Naive thymus-derived CD4-positive, alpha-beta T cell (primary cell): ENCODE measurements around the gene WDR31. TPM values are rescaled to one million over a fixed set of nuclear protein-coding genes. Genes with fewer than 3 reads are reported as not detected.

ENCODE experiments used
- ATAC-seq: fragments of 150-1000 bp; cut with Tn5 transposase; 2 replicates; pipeline ENCODE4 v1.10.0; 2021; ENCODE audit warnings: mild to moderate bottlenecking, moderate library complexity
- CTCF ChIA-PET: fragments of 350-600 bp; sonication (Branson Sonifier 250); formaldehyde crosslinking; loops from one replicate; lab custom pipeline; 2021; ENCODE audit warnings: antibody characterized with exemption; lab: Charles Lee
- POLR2A ChIA-PET: fragments of 350-600 bp; sonication (Branson Sonifier 250); formaldehyde crosslinking; loops from one replicate; lab custom pipeline; 2021; ENCODE audit warnings: antibody characterized with exemption, inconsistent platforms; lab: Charles Lee
- DNase-seq, 9 donors: peaks; one replicate each; pipeline versions ENCODE4 v3.0.0 to v3.0.0-alpha.2; 2020 to 2022; ENCODE audit warnings: mixed read lengths in 1 of 9
- H3K27ac ChIP-seq: one replicate; pipeline ENCODE4 v1.7.0; 2013; ENCODE audit warnings: mild to moderate bottlenecking, low read depth, low read length, moderate library complexity
- H3K27me3 ChIP-seq, 2 donors: one replicate each; pipeline ENCODE4 v1.7.0; 2013; ENCODE audit warnings: low read length in 2 of 2, mild to moderate bottlenecking in 2 of 2, moderate library complexity in 2 of 2; ENCODE audit not compliant: control insufficient read depth in 2 of 2, insufficient read depth in 2 of 2
- H3K36me3 ChIP-seq, 3 experiments: 1 replicate in 2 of 3; 2 replicates in 1 of 3; pipeline ENCODE4 v1.7.0; 2013; ENCODE audit warnings: low read length in 3 of 3, mild to moderate bottlenecking in 3 of 3, moderate library complexity in 1 of 3; ENCODE audit not compliant: insufficient read depth in 3 of 3, control insufficient read depth in 2 of 3
- H3K4me1 ChIP-seq, 2 donors: one replicate each; pipeline ENCODE4 v1.7.0; 2013; ENCODE audit warnings: low read length in 2 of 2, mild to moderate bottlenecking in 2 of 2, moderate library complexity in 1 of 2; ENCODE audit not compliant: control insufficient read depth in 2 of 2, insufficient read depth in 2 of 2
- H3K4me3 ChIP-seq: 2 replicates; pipeline ENCODE4 v1.7.0; 2013; ENCODE audit warnings: mild to moderate bottlenecking, low read length
- H3K9me3 ChIP-seq, 3 experiments: 1 replicate in 2 of 3; 2 replicates in 1 of 3; pipeline ENCODE4 v1.7.0; 2013; ENCODE audit warnings: low read length in 3 of 3; ENCODE audit not compliant: control insufficient read depth in 2 of 3
- H3K27ac Mint-ChIP-seq, 9 donors: one replicate each; pipeline ENCODE4 v1.8.0; 2020 to 2022; ENCODE audit warnings: mixed read lengths in 9 of 9, mild to moderate bottlenecking in 8 of 9, moderate library complexity in 5 of 9, inconsistent platforms in 2 of 9
- H3K27me3 Mint-ChIP-seq, 5 donors: one replicate each; pipeline ENCODE4 v1.8.0; 2021 to 2022; ENCODE audit warnings: mixed read lengths in 5 of 5, mild to moderate bottlenecking in 1 of 5
- H3K36me3 Mint-ChIP-seq, 5 donors: one replicate each; pipeline ENCODE4 v1.8.0; 2020 to 2022; ENCODE audit warnings: mixed read lengths in 5 of 5, mild to moderate bottlenecking in 3 of 5, inconsistent platforms in 1 of 5
- H3K4me1 Mint-ChIP-seq, 7 donors: one replicate each; pipeline ENCODE4 v1.8.0; 2020 to 2022; ENCODE audit warnings: mixed read lengths in 7 of 7, mild to moderate bottlenecking in 3 of 7, inconsistent platforms in 1 of 7
- H3K4me3 Mint-ChIP-seq, 10 donors: one replicate each; pipeline ENCODE4 v1.8.0; 2020 to 2022; ENCODE audit warnings: mild to moderate bottlenecking in 10 of 10, mixed read lengths in 10 of 10, moderate library complexity in 6 of 10, inconsistent platforms in 2 of 10
- H3K9me3 Mint-ChIP-seq, 11 donors: one replicate each; pipeline ENCODE4 v1.8.0; 2020 to 2022; ENCODE audit warnings: mixed read lengths in 11 of 11, mild to moderate bottlenecking in 4 of 11, inconsistent platforms in 1 of 11, moderate library complexity in 1 of 11
- intact Hi-C, 2 donors: fragments of 100-400 bp; cut with micrococcal nuclease; formaldehyde crosslinking; loops; one replicate each; pipeline ENCODE4 v1.15.1; 2023
- polyA plus RNA-seq, 2 donors: library from polyadenylated mRNA; unstranded; fragments of 300-500 nt; fragmentation: Illumina TruSeq; gene quantifications; one replicate each; pipeline ENCODE4 v1.2.3, GENCODE V29; 2021
- total RNA-seq, 6 experiments: library from RNA in 5 of 6; stranded (reverse) in 5 of 6; gene quantifications; 1 replicate in 5 of 6; 2 replicates in 1 of 6; pipeline ENCODE4 v1.2.3 and lab custom pipeline; 2021 to 2026

WDR31 gene
- total RNA-seq = 1 to 10 TPM in 4 of 5 experiments, under 1 TPM in 1; 0.27 to 1.7 (median 1.0) TPM
- polyA plus RNA-seq = under 1 TPM; 0.48 to 0.49 TPM
- 1.2 reads per million for total RNA-seq (lab: John Stamatoyannopoulos, UW)

- Mint-ChIP-seq H3K9me3 (no peaks in the 10 kb centered on the region), H3K4me3 (peak within 1 kb of the TSS; percentile 72 to 91 (median 88)), H3K4me1 (peaks cover 12 to 54% (median 30%) of the 10 kb centered on the region in 7 donors), H3K27ac (peak within 1 kb of the TSS; percentile 2 to 85 (median 62)), H3K27me3 (peaks cover 0 to 7% (median 0%) of the 10 kb centered on the region in 5 donors), H3K36me3 (peaks cover 0 to 3% (median 0%) of the 10 kb centered on the region in 5 donors)
- Histone ChIP-seq H3K36me3 (peaks cover 0 to 4% (median 0%) of the 10 kb centered on the region in 3 experiments), H3K27ac (peak within 1 kb of the TSS; percentile 62), H3K9me3 (no peaks in the 10 kb centered on the region), H3K27me3 (no peaks in the 10 kb centered on the region), H3K4me3 (peak within 1 kb of the TSS; percentile 86), H3K4me1 (peaks cover 4 to 20% of the 10 kb centered on the region in 2 donors)
- intact Hi-C loops = loop anchor here (1.0 to 5.0 kb wide), 10 partner anchors 9 to 1709 kb away; partner anchors contain the start of genes ALAD (in 2 of the 2), C9orf43 (in 2 of the 2), CDC26 (in 2 of the 2) and FKBP15 (in 2 of the 2)
- ChIA-PET POLR2A (interaction anchor here (0.7 to 3.3 kb wide), 8 partner anchors 9 to 70 kb away, joined by 3 to 24 read pairs (median 6); partner anchors contain the start of genes ALAD, BSPRY, C9orf43 and CDC26), CTCF (interaction anchor here (0.6 to 2.3 kb wide), 5 partner anchors 37 to 1174 kb away, joined by 4 to 7 read pairs (median 5); partner anchors contain the start of genes CDC26, KIAA1958, PRPF4 and RNF183)
- DNase-seq = peak; percentile 52 to 85 (median 75)
- peak; percentile 98 for ATAC-seq
Observed at GRCh38 chr9:113340011-113340699, at the start of gene WDR31. Gene WDR31 (minus strand): TSS chr9:113340275. CDS start chr9:113332022, 8,253 bp downstream.

GRCh38 chr9:113389451-113389850 lies 49.4 kb upstream of the WDR31 start:
- H3K36me3 Mint-ChIP-seq = peaks cover 5 to 55% (median 22%) of the 10 kb centered on the region in 5 donors
- H3K27ac Mint-ChIP-seq = no peak overlapping the region

GRCh38 chr9:113388833-113389232 lies 48.8 kb upstream of the WDR31 start:
- H3K9me3 ChIP-seq = no peaks in the 10 kb centered on the region
- peaks cover 5 to 55% (median 22%) of the 10 kb centered on the region in 5 donors for H3K36me3 Mint-ChIP-seq

More at GRCh38 chr9:113389451-113389850, 49.4 kb upstream of the WDR31 start:
- POLR2A ChIA-PET = no interaction called here
- Histone ChIP-seq H3K27ac (no peak overlapping the region), H3K27me3 (no peaks in the 10 kb centered on the region), H3K4me1 (no peaks in the 10 kb centered on the region), H3K9me3 (no peaks in the 10 kb centered on the region), H3K4me3 (no peak overlapping the region), H3K36me3 (peaks cover 0 to 66% (median 25%) of the 10 kb centered on the region in 3 experiments)
- Mint-ChIP-seq H3K9me3 (no peaks in the 10 kb centered on the region), H3K4me1 (peaks cover 0 to 4% (median 0%) of the 10 kb centered on the region in 7 donors), H3K4me3 (no peak overlapping the region), H3K27me3 (no peaks in the 10 kb centered on the region)
- CTCF ChIA-PET = interaction anchor here (1.0 kb wide), 1 partner anchor 115 kb away, joined by 3 read pairs; no protein-coding TSS in a partner anchor
- ATAC-seq (no peak), DNase-seq (no peak)
- intact Hi-C loops = no loop called here

GRCh38 chr9:113387560-113388230 lies 47.6 kb upstream of the WDR31 start:
- peak overlapping the region in 1 of 9 donors; percentile 18 for H3K27ac Mint-ChIP-seq
- no peak for ATAC-seq
- peaks cover 0 to 4% (median 0%) of the 10 kb centered on the region in 7 donors for H3K4me1 Mint-ChIP-seq
- peaks cover 0 to 62% (median 25%) of the 10 kb centered on the region in 3 experiments for H3K36me3 ChIP-seq
- intact Hi-C loops = no loop called here
- POLR2A ChIA-PET = no interaction called here
- H3K9me3 Mint-ChIP-seq = no peaks in the 10 kb centered on the region
- CTCF ChIA-PET = no interaction called here
- no peak for DNase-seq
- H3K4me3 Mint-ChIP-seq = no peak overlapping the region
- no peak overlapping the region for H3K4me3 ChIP-seq
- H3K27me3 Mint-ChIP-seq = no peaks in the 10 kb centered on the region
- H3K27ac ChIP-seq = no peak overlapping the region
- peaks cover 5 to 51% (median 22%) of the 10 kb centered on the region in 5 donors for H3K36me3 Mint-ChIP-seq
- H3K4me1 ChIP-seq = no peaks in the 10 kb centered on the region
- no peaks in the 10 kb centered on the region for H3K27me3 ChIP-seq
- H3K9me3 ChIP-seq = no peaks in the 10 kb centered on the region

More at GRCh38 chr9:113388833-113389232, 48.8 kb upstream of the WDR31 start:
- ChIA-PET CTCF (no interaction called here), POLR2A (no interaction called here)
- Mint-ChIP-seq H3K4me1 (peaks cover 0 to 4% (median 0%) of the 10 kb centered on the region in 7 donors), H3K27me3 (no peaks in the 10 kb centered on the region), H3K9me3 (no peaks in the 10 kb centered on the region), H3K27ac (no peak overlapping the region), H3K4me3 (no peak overlapping the region)
- Histone ChIP-seq H3K4me3 (no peak overlapping the region), H3K27me3 (no peaks in the 10 kb centered on the region), H3K36me3 (peaks cover 0 to 66% (median 25%) of the 10 kb centered on the region in 3 experiments), H3K27ac (no peak overlapping the region), H3K4me1 (no peaks in the 10 kb centered on the region)
- no peak for DNase-seq
- ATAC-seq = no peak
- intact Hi-C loops = no loop called here

- Histone ChIP-seq H3K27ac (no peak overlapping the region), H3K27me3 (no peaks in the 10 kb centered on the region), H3K36me3 (peaks cover 0 to 53% (median 25%) of the 10 kb centered on the region in 3 experiments), H3K9me3 (no peaks in the 10 kb centered on the region), H3K4me1 (no peaks in the 10 kb centered on the region), H3K4me3 (no peak overlapping the region)
- CTCF ChIA-PET = no interaction called here
- Mint-ChIP-seq H3K36me3 (peaks cover 5 to 44% (median 19%) of the 10 kb centered on the region in 5 donors), H3K4me3 (no peak overlapping the region), H3K4me1 (peaks cover 0 to 4% (median 0%) of the 10 kb centered on the region in 7 donors), H3K9me3 (no peaks in the 10 kb centered on the region), H3K27me3 (no peaks in the 10 kb centered on the region), H3K27ac (peak overlapping the region in 1 of 9 donors; percentile 30)
- ATAC-seq (no peak), DNase-seq (no peak)
- intact Hi-C loops = no loop called here
- POLR2A ChIA-PET = interaction anchor here (0.9 kb wide), 1 partner anchor 10 kb away, joined by 4 read pairs; the partner anchor contains the start of gene HDHD3
Observed at GRCh38 chr9:113386571-113387393, 46.7 kb upstream of the WDR31 start.
